Measurements from ENCODE around the gene GLRA2. TPM values are rescaled to one million over a fixed set of nuclear protein-coding genes. Genes with fewer than 3 reads are reported as not detected.

Gene GLRA2
- total RNA-seq, 1 donor from 2014 or later: not detected

DNA sequence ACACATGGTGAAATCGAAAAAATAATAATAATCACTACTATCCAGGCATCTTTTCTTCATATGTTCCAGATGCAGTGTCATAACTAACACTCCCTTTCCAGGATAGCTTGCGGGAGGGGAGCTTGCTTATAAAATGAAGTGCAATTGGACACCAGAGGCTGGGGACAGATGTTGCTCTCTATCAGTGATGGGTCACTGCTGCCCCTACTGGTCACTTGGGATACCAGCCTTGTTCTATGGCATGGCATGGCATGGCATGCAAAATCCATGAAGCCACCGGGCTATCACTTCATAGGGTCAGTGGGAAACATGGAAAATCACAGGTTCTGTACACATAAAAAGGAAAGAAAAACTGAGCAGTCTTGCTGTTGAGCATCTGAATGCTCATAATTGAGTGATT lies 168.1 kb downstream of the GLRA2 start:
- peak; percentile 17 for DNase-seq (ENCODE audit: low read depth)

DNA sequence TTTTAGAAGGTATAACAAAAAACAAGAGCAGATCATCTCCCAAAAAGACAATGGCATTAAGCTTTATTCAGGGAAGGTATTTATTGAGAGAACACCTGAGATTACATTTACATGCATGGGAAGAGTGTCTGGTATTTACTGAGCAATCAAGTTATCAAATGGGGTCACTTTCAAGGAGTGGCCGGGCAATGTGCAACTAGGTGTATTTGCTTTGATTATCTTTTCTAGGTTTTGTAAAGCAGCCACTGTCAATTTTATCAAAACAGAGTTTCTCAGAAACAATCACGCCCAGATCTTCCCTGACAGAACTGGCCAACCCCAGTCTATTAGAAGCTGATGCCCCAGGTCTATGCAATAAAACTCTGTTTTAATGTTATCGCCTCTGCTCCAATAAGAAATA lies 169.5 kb downstream of the GLRA2 start:
- no peak for DNase-seq (ENCODE audit: low read depth)

DNA sequence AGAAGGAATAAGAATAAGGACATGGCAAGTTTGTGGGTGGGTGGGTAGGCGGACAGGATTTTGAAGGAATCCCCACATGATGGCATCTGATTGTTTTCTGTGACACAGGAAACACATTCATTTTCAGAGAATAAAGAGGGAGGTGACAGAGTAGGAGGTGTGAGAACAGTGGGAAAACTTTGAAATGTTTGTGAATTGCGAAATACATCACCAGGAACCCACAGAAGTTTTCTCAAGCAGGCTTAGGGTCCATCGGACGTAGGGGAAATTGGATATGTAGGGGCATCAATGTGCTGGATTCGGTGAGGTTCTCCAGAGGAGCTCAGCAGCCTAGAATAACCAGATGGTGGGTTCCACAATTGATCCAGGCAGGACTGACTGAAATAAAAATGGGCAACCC lies 171.6 kb downstream of the GLRA2 start:
- DNase-seq (ENCODE audit: low read depth): no peak

DNA sequence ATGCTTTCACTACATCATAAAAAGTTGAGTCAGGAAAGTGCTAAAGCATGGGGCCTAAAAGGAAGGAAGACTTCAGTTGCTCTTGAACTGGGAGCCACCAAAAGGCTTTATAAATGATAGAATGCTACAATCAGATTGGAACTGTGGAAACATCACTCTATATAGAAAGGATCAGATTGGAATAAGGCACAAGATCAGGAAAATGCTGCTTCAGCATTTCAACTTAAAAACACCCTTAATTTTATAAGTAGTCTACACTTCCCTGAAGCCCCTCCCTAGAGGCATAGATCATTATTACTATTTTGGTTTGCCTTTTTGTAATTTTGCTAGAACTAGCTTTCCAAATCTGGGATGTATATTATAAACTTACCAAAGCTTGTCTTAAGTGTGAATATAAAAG lies 172.8 kb downstream of the GLRA2 start:
- DNase-seq (ENCODE audit: low read depth): no peak

DNA sequence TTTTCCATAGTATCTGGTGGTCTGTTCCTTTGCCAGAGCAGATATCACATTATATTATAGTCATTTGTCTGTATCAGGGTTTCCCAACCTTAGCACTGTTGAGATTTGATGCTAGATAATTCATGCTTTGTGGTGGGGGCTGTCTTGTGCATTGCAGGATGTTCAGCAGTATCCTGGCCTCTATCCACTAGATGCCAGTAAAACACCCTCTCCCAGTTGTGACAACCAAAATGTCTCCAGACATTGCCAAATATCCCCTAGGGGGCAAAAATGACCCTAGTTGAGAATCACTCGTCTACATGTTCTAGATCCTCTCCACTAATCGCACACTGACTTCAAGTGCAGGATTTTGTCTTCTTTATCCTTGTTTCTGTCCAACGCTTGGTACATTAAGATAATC lies 182.8 kb downstream of the GLRA2 start:
- DNase-seq (ENCODE audit: low read depth): no peak

DNA sequence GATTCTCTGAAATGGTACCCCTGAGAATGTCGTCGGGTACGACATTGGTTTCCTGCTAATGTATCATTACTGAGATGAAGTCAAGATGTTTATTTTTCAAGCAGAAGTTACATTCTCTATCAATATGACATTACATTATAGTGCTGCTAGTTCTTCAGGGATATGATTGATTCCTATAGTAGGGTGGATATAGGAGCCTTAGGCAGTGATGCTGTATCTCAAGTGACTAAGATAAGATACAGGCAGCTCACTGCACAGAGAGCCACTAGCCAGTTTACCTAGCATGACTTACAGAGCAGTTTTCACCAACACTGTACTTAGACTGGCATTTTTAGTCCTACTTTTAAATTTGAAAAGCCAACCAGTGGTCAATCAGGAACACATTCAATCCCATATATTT lies 188.6 kb downstream of the GLRA2 start:
- DNase-seq (ENCODE audit: low read depth): no peak

DNA sequence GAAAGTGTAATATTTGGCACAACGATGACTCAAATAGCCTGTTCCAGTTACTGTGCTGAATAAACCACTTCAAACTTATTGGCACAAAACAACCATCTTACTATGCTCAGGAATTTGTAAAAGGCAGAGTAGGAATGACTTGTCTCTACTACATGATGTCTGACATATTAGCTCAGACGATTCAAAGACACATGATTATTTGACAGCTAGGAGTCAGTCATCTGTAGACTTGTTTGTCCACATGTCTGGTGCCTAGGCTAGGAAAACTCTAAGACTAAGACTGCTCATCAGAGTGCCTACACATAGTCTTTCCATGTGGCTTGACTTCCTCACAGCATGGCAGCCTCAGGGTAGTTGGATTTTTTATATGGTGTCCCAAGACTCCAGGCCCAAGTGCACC lies 189.1 kb downstream of the GLRA2 start:
- DNase-seq (ENCODE audit: low read depth): no peak

DNA sequence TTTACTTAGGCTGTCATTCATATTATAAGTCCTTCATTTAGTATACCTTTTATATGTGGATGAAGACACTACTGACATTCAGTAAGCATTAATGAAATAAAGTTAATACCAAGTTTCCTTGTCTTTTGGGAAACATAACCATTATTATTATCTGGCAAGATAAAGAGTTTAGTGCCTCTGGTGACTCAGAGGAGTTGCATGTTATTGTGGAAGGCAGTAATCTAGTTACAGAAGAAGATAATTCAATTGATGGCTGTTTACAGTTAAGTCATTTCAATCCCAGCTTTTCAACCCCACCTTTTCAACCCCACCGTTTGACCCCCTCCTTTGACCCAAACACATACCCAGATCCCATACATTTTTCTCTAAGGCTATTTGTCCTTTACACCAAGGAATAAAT lies 199.7 kb downstream of the GLRA2 start:
- DNase-seq (ENCODE audit: low read depth): no peak

DNA sequence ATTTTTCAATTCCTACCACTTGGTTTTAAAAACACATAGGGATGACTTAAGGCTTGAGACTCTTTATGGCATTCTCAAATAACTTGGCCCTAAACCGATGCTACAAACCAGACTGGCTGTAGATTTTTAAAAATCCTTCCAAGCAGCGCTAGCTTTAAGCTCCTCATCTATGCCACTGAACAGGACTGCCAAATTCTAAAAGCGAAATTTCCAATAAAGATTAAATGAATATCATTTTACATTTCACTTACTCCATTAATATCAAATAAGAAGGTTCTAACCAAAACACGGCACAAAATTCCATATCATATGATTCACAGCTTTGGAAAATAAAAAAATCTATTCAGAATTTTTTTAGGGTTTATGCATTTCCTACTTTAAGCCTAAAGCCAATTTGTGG lies 209.3 kb downstream of the GLRA2 start:
- no peak for DNase-seq (ENCODE audit: low read depth)

DNA sequence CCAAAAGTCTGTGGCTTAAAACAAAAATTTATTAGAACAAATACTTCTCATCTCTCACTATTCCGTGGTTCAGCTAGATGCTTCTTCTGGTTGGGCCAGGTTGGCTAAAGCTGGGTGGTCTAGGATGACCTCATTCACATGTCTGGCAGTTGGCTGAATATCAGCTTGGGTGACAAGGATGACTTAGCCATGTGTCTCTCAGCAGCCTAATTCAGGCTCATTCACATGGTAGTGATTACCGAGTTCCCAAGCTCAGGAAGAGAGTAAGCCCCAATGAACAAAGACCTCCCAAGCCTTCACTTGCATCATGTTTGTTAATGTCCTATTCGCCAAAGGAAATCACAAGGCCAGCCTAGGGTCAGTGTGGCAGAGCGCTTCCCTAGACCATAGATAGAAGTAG lies 224.1 kb downstream of the GLRA2 start:
- peak; percentile 6 for DNase-seq (ENCODE audit: low read depth)

DNA sequence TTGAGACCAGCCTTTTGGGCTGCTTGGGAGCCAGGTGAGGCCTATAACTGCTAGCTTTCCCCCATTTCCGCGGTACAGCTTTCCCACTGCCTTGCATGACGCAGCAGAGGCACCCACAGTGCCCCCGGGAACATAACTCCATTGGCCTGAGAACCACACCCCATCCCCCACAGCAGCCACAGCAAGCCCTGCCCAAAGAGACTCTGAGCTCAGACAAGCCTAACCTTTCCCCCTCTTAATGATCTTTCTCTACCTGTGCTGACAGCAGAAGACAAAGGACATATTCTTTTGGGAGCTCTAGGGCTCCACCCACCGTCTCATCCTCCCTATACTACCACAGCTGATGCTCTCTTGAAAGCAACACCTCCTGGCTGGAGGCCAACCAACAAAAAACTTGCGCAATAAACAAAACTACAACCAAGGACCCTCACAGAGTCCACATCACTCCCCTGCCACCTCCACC lies 228.7 kb downstream of the GLRA2 start:
- DNase-seq (ENCODE audit: low read depth): no peak

DNA sequence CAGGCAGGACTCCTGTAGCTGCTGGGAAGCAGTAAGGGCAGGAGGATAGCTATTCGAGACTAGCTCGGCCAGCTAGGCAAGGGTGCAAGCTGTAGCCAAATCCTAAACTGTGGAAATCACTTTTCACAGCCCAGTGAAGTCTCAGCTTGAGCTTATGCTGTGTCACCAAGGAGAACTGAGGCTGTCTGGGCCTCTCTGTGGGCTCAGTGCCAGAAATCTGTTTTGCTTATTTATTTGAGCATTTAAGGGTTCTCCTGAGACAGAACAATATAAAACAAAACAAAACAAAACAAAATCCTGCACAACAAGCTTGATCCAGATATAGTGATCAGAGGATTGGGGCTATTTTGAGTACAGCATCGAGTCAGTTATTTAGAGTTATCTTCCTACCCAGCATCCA lies 246.1 kb downstream of the GLRA2 start:
- DNase-seq (ENCODE audit: low read depth): peak; percentile 5

DNA sequence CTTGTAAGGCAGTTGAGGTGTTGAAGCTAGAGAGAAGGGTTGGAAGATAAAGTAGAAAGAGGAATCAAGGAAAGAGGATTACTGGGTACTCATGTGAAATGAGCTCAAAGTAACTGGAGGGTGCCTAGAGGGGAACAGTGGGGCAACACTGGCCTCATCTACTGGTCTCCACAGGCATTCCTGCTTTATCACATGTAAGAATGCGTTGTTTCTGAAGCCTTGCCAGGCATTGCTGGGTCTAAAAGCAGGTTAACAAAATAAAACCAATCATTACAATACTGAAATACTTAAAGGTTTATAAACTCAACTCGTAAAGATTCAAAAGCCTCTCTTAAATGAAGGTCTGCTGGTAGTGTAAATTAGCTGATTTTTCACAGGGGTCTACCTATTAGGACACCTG lies 247.6 kb downstream of the GLRA2 start:
- DNase-seq (ENCODE audit: low read depth): no peak

DNA sequence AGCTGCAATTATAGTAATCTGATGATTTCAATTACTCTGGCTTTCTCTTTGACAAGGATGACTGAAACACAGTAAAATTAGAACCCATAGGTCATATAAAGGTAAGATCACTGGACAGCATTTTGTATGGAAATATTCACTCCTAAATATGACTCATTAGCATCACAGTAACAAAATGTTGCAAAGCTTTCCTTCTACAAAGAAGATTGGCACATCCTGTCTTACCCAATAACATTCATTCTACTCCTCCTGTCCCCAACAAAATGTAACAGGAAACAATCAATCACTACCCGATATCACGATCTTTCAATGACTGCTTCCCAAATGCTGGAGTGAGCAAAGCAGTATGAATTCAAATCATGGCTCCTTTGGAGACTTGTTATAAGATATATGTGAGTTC lies 248.2 kb downstream of the GLRA2 start:
- no peak for DNase-seq (ENCODE audit: low read depth)

DNA sequence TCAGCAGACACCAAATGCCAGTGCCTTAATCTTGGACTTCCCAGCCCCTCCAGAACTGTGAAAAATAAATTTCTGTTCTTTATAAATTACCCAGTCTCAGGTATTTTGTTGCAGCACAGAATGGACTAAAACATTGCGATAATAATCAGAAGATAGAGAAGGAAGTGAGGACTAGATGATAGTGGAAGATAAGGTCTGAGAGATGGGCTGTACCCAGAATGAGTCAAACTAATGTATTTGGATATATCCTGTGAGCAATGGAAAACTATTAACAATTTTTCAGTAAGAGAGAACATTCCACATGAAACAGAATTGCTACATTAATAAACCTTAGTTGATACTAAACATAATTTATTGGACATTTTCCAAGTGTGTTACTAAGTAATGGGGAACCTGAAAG lies 250.2 kb downstream of the GLRA2 start:
- no peak for DNase-seq (ENCODE audit: low read depth)
